Rectal smooth muscle tissue (tissue), 1 donor: ENCODE measurements around the gene CSNK1D.

Experiments used
- H3K27ac ChIP-seq: one replicate; pipeline ENCODE4 v1.7.0; 2013; ENCODE audit warnings: low read depth, low read length, inconsistent platforms
- H3K27me3 ChIP-seq: one replicate; pipeline ENCODE4 v1.7.0; 2013; ENCODE audit warnings: low read length; ENCODE audit not compliant: control insufficient read depth, insufficient read depth
- H3K36me3 ChIP-seq: one replicate; pipeline ENCODE4 v1.7.0; 2013; ENCODE audit warnings: low read length; ENCODE audit not compliant: control insufficient read depth, insufficient read depth
- H3K4me1 ChIP-seq: one replicate; pipeline ENCODE4 v1.7.0; 2013; ENCODE audit warnings: low read length; ENCODE audit not compliant: control insufficient read depth, insufficient read depth
- H3K4me3 ChIP-seq: one replicate; pipeline ENCODE4 v1.7.0; 2013; ENCODE audit warnings: low read length
- H3K9ac ChIP-seq: one replicate; pipeline ENCODE4 v1.7.0; 2013; ENCODE audit warnings: low read length

Gene CSNK1D

GRCh38 chr17:82297280-82297713 lies 23.8 kb upstream of the CSNK1D start:
- peak overlapping the region; percentile 80 for H3K4me3 ChIP-seq

DNA sequence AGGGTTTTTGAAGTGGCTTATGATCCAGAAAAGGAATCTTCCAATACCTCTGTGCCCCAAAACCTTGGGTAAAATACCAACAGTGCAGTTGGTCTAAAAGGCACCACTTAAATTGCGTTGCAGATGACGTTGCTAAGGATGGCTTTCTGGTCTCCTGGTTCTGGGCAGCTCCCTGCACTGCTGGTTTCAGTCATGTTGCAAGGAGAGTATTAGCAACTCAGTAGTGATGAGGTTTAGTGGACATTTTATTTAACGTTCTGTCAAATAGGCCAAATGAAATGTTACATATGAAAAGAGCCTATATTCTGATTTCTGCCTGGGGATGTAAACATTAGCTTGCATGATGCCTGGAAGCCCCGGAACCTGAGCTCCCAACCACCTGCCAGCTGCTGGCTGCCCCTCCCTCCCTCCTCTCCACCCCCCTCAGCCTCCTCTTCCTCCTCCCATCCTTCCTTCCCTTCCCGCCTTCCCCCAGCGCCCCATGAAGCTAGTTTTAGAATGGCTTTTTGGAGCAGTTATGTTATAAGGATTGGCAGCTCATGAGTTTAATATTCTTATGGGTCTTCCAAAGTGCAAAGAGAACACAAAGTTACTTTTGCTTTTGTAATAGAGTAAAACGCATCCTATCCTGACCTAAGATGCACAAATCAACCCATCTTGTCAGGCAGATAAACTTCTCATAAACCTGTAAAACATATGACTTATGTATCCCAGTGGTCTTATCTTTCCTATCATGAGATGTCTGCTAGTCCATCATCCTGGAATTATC lies 23.2 kb upstream of the CSNK1D start:
- Histone ChIP-seq H3K4me3 (peak overlapping the region; percentile 80), H3K9ac (no peak overlapping the region)

More at GRCh38 chr17:82297280-82297713, 23.8 kb upstream of the CSNK1D start:
- Histone ChIP-seq H3K27me3 (no peaks in the 10 kb centered on the region), H3K36me3 (no peaks in the 10 kb centered on the region), H3K27ac (peak overlapping the region; percentile 87), H3K4me1 (peaks cover 24% of the 10 kb centered on the region), H3K9ac (peak overlapping the region; percentile 72)

DNA sequence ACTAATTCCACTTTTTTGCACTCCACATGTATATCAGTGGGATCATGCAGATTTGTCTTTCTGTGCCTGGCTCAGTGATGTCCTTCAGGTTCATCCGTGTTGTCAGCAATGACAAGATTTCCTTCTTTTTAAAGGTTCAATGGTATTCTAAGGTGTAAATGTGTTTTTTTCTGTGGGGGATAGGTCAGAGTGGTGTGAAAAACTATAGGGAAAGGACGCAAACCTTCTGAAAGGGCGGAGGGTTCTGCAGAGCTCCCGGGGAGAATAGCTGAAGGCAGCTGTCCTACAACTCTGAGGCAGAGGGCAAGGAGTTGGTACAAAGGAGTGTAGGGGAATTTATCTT lies 21.9 kb upstream of the CSNK1D start:
- H3K4me1 ChIP-seq, result peaks cover 24% of the 10 kb centered on the region
- H3K27ac ChIP-seq, result no peak overlapping the region
- H3K9ac ChIP-seq, result no peak overlapping the region
- H3K36me3 ChIP-seq, result no peaks in the 10 kb centered on the region
- H3K27me3 ChIP-seq, result no peaks in the 10 kb centered on the region
- no peak overlapping the region for H3K4me3 ChIP-seq

More for the DNA sequence above, 23.2 kb upstream of the CSNK1D start:
- Histone ChIP-seq H3K27ac (peak overlapping the region; percentile 87), H3K36me3 (no peaks in the 10 kb centered on the region), H3K27me3 (no peaks in the 10 kb centered on the region), H3K4me1 (peaks cover 24% of the 10 kb centered on the region)

DNA sequence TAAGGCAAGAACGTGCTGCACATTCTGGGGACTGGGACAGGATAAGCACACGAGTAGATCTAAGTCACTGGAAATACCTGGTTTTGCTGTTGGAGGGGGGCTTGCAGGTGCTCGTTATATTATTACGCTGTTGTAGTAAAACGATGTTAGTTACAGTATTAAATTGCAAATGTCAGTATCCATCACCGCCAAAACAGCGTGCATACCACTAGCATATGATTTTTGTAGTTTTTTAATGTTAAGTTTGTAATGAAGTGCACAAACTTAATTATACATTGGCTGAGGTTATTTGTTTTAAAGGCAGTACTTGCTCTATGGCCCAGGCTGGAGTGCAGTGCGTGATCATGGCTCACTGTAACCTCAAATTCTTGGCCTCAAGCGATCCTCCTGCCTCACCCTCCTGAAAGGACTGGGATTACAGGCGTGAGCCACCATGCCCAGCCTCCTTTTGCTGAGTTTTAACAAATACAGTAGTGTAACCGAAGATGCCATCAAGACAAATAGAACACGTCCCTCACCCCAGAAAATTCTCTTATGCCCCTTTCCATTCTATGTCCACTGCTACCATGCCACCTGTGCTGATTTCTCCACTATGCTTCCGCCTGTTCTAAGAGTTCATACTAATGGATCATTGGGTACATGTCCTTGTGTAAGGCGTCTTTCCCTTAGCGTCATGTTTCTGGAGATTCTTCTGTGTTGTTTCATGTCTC lies 20.7 kb upstream of the CSNK1D start:
- H3K4me3 ChIP-seq, result peak overlapping the region; percentile 34
- no peaks in the 10 kb centered on the region for H3K36me3 ChIP-seq
- peaks cover 24% of the 10 kb centered on the region for H3K4me1 ChIP-seq
- no peak overlapping the region for H3K9ac ChIP-seq
- no peaks in the 10 kb centered on the region for H3K27me3 ChIP-seq
- peak overlapping the region; percentile 85 for H3K27ac ChIP-seq

DNA sequence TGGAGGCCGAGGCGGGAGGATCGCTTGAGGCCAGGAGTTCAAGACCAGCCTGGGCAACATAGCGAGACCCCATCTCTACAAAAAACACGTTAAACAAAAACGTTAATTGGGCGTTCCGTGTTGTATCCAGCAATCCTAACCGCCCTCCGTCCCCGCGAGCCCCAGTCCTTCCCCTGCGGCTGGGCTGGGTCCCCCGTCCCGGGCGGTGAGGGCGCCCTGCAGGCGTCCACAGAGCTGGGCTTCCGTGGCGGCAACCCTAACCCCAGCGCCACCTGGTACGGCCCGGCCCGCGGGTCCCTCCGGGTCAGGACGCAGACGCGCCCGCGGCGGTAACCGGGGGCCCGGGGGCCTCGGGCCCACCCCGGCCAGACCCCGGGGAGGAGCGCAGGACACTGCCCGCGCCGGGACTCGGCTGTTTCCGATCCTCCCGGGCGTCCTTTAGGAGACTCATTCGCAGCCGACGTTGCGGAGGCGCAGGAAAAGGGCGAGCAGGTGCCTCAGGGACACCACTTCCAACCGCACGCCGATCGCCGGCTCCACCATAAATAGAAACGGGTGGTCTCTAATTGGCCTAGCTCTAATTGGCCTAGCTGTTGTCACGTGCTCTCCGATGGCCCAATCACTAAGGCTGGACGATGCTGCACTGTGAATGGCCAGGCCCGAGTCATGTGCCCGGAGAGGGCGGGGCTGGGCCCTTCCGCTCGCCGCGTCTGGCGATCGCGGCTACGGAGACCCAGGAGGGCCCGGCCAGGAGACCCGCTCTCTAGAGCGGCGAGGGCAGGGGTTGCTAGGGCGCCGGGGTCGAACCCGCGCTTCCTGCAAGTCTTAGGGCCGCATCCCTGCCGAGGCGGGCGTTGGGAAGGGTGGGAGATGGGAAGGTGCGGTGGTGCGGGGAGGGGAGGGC lies 19.0 kb upstream of the CSNK1D start:
- H3K27ac ChIP-seq, result peak overlapping the region; percentile 100
- H3K4me1 ChIP-seq, result peaks cover 28% of the 10 kb centered on the region

DNA sequence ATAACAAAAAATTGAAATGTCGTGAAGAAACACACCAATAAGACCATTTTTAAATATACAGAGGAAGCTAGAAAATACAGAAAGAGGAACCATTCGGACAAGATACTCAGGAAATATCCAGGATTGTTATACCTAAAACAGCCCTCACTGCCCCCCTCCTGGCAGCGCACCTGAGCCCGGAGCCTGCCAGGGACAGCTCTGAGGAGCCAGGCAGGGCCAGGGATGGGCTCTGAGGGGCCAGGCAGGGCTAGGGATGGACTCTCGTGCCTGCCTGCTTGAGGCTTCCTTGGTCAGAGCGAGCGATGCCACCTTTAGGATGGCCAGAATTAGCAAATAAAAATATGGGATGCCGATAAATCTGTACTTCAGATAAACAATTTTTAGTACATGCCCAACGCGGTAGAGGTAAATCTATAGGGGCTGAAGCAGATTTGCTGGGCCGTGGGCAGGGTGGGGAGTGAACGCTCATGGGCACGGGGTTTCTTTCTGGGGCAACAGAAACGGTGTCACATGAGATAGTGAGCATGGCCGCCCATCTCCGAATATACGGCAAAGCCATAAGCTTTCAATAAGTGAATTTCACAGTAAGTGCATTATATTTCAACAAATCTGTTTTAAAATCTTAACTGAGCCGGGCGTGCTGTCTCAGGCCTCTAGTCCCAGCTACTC lies 18.2 kb upstream of the CSNK1D start:
- peak overlapping the region; percentile 83 for H3K4me3 ChIP-seq
- peak overlapping the region; percentile 51 for H3K9ac ChIP-seq
- peaks cover 24% of the 10 kb centered on the region for H3K4me1 ChIP-seq
- peak overlapping the region; percentile 100 for H3K27ac ChIP-seq
- H3K36me3 ChIP-seq, result no peaks in the 10 kb centered on the region
- H3K27me3 ChIP-seq, result no peaks in the 10 kb centered on the region

More for the DNA sequence above, 19.0 kb upstream of the CSNK1D start:
- Histone ChIP-seq H3K4me3 (peak overlapping the region; percentile 83), H3K36me3 (no peaks in the 10 kb centered on the region), H3K9ac (peak overlapping the region; percentile 51), H3K27me3 (no peaks in the 10 kb centered on the region)

DNA sequence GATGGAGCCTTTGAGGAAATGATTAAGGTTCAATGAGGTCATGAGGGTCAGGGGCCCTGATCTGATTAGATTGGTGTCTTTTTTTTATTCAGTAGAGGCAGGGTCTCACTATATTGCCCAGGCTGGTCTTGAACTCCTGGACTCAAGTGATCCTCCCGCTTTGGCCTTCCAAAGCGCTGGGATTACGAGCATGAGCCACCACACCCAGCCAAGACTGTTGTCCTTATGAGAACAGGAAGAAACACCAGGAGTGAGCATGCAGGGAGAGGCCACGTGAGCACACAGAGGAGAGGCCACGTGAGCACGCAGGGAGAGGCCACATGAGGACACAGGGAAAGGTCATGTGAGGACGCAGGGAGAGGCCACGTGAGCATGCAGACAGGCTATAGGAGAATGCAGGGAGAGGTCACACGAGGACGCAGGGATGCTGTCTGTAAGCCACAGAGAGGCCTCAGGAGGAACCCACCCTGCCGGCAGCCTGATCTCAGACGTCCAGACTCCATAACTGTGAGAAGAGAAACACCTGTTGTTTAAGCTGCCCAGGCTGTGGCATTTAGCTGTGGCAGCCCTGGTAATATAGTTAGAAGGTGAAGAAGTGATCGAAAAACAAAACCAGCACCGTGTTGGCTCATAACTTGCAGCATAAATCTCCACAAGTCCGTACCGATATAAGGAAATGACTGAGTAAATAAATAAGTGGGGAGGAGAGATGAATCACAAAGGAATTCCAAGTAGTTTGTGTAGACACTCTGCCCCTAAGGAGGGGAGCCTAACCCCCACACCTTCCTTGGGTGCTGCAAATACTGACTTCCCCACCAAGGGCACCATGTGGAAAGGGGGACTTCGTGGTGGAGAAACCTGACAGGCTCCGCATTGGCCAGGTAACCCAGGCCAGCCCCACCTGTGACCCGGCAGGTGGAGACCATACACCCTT lies 14.6 kb upstream of the CSNK1D start:
- H3K4me3 ChIP-seq, result no peak overlapping the region
- peak overlapping the region; percentile 69 for H3K27ac ChIP-seq
- peaks cover 12% of the 10 kb centered on the region for H3K4me1 ChIP-seq
- H3K27me3 ChIP-seq, result no peaks in the 10 kb centered on the region
- no peaks in the 10 kb centered on the region for H3K36me3 ChIP-seq
- H3K9ac ChIP-seq, result no peak overlapping the region

GRCh38 chr17:82287013-82287867 lies 13.7 kb upstream of the CSNK1D start:
- no peaks in the 10 kb centered on the region for H3K27me3 ChIP-seq
- peak overlapping the region; percentile 69 for H3K27ac ChIP-seq
- no peak overlapping the region for H3K4me3 ChIP-seq
- H3K9ac ChIP-seq, result no peak overlapping the region
- no peaks in the 10 kb centered on the region for H3K36me3 ChIP-seq
- peaks cover 12% of the 10 kb centered on the region for H3K4me1 ChIP-seq

GRCh38 chr17:82285141-82285540 lies 11.6 kb upstream of the CSNK1D start:
- H3K27me3 ChIP-seq, result no peaks in the 10 kb centered on the region
- no peak overlapping the region for H3K27ac ChIP-seq
- H3K36me3 ChIP-seq, result no peaks in the 10 kb centered on the region
- peaks cover 12% of the 10 kb centered on the region for H3K4me1 ChIP-seq
- no peak overlapping the region for H3K4me3 ChIP-seq
- H3K9ac ChIP-seq, result no peak overlapping the region

GRCh38 chr17:82283208-82283749 lies 9.8 kb upstream of the CSNK1D start:
- Histone ChIP-seq H3K9ac (no peak overlapping the region), H3K27ac (no peak overlapping the region), H3K27me3 (no peaks in the 10 kb centered on the region), H3K36me3 (no peaks in the 10 kb centered on the region), H3K4me1 (peaks cover 8% of the 10 kb centered on the region), H3K4me3 (no peak overlapping the region)
